ENCODE measurements around the gene POLR3H.
A peak's percentile ranks its signal among the peaks of the same experiment; 100 is the strongest.

The POLR3H gene

GRCh38 chr22:41534219-41534618 is 10.1 kb downstream of the POLR3H start:
- no peak for DNase-seq

- peak; percentile 49 to 54 for DNase-seq
Measured at GRCh38 chr22:41532908-41533825, 11.1 kb downstream of the POLR3H start.

DNA sequence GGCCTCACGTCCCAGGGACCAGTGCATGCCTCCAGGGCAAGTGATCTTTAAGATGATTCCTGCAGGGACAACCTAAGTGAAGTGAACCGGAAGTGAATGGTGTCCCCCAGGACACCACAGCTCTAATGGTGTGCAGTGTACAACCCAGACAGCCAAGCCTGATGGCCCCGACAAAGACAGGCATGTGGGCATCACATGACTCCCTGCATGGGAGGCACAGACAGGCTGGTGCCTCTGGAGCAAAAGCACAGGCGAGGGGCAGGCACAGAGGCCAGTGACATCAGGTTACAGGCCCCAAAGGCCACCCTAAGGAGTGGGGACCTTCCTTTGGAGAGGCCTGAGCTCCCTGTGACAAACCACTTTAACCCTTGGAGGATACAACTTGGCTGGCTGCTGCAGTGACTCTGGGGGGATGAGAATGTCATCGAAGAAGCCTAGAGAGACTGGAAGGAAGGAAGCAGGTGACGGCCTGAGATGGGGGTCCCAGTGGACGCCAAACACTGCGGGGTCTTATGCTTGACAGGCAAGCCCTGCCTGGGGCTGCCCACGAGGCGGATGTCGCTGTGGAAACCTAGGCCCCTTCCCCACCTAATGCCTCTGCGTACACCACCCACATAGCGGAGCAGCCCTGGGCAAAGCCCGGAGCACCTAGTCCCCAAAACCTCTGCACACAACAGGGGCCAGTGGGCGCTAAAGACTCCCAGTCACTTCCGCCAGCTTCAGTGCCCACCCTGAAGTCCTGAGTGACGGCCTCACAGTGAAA is 12.4 kb downstream of the POLR3H start:
- DNase-seq = no peak

GRCh38 chr22:41530890-41531714 is 13.2 kb downstream of the POLR3H start:
- DNase-seq = no peak

DNA sequence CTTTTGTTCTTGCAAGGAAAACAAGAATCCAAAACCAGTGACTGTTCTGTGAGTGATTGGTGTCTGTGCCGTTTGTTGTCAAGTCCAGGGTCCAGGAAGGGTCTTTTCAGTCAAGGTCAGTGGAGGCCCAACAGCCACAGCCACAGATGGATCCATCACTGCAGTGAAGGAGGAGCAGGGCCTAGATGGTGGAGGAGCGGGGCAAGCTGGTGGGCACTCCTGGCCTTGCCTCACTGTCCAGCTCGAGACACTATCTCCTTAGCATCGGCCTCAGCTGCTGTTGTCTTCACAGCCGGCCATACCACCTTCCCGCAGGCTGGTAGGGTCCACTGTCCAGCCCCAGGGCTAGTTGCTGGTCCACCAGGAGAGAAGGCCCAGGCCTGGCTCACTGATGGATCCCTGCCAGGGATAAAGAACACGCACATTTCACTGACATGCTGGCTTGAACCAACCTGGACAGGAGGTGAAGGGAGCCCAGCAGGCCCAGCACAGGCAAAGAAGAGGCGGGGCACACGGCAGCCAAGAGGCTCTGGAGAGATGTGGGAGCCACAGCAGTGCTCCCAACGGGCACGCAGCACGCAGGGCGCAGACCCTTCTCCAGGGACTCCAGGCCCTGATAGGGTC is 15.2 kb downstream of the POLR3H start:
- no peak for DNase-seq

DNA sequence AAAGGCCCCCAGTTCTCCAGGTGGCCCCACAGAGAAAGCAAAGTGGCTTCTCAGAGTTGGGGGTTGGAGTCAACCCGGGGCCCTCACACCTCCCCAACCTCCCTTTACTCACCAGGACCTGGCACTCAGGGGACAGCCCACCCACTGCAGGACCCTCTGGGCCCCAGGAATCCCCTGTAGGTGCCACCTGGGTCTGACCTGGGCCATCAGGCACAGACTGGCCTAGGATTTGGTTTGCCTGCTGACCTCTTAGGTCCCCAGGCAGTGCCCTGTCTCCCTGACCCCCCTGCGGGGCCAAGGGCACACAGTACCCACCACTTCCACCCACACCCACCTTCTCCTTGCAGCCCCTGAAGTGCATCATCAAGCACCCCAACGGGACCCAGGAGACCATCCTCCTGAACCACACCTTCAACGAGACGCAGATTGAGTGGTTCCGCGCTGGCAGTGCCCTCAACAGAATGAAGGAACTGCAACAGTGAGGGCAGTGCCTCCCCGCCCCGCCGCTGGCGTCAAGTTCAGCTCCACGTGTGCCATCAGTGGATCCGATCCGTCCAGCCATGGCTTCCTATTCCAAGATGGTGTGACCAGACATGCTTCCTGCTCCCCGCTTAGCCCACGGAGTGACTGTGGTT is 16.0 kb downstream of the POLR3H start:
- DNase-seq = no peak

DNA sequence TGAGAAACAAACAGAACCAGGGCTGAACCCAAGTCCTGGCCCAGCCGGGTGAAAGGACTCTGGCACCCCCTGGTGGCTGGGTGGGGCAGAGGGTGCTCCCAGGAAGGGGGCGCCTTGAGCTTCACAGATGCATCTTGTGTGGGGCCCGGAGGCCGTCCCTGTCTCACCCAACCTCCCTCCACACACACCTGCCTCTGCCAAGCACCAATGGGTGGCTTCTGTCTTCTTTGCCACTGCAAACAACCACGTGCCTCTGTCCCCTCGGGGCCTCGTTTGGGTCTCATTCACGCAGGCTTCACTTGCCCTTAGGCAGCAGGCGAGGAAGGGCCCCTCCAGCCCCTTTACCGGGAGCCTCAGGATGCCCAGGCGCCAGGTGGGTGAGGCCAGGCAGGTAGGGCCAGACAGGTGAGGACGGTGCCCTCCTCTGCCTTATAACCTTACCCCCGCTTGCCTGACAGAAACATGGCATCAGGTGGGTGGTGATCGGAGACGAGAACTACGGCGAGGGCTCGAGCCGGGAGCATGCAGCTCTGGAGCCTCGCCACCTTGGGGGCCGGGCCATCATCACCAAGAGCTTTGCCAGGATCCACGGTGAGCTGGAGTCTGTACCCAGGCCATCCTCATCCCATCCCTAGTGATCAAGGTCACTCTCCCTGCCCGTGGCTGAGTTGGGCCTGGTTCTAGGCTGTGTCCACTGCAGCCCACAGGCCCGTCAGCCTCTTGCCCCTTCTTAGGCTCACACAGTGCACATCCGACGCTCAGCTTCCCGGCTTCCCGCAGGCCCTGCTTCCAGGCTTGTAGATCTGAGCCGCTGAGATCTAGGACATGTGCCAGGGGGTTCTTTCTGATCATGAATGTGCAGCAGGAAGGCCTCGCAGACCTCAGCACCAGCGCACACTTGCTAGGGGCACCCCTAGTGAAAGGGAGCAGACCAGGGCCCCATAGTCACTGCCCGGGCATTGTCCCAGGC is 17.2 kb downstream of the POLR3H start:
- peak in 1 of 2 experiments; percentile 16 for DNase-seq

GRCh38 chr22:41526226-41526829 is 17.9 kb downstream of the POLR3H start:
- DNase-seq = no peak

GRCh38 chr22:41525450-41526225 is 18.6 kb downstream of the POLR3H start:
- DNase-seq = no peak

GRCh38 chr22:41524809-41525449 is 19.3 kb downstream of the POLR3H start:
- DNase-seq = no peak

DNA sequence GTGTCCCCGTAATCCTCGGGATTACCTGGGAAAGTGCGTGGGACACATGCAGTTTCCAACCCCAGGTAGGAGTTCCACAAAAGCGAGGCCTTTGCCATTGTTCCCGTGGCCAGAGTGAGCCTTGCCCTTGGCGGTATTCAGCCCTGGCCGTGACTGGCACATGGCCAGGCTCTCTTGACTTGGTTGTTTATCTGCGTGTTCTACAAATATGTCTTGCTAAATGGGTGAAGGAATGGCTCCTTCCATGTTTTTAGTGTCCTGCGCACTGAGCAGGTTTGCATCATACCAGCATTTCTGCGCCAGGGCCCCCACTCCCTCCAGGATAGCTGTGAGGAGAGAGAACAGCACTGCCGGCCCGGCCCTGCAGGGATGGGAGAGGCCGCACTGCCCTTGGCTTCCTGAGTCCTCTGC is 20.0 kb downstream of the POLR3H start:
- no peak for DNase-seq

- no peak for DNase-seq
Measured at GRCh38 chr22:41523464-41524221, 20.6 kb downstream of the POLR3H start.

DNA sequence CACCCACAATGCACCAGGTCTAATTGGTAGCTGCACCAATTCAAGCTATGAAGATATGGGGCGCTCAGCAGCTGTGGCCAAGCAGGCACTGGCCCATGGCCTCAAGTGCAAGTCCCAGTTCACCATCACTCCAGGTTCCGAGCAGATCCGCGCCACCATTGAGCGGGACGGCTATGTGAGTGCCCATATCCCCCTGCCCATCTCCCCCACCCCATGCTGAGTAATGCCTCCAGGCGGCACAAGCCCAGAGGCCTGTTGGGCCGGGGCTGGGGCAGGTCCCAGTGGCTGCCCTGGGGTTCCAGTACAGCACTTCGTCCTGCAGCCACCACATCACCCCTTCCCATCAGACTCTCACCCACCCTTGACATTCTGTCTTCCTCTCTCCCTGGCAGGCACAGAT is 21.5 kb downstream of the POLR3H start:
- no peak for DNase-seq

DNA sequence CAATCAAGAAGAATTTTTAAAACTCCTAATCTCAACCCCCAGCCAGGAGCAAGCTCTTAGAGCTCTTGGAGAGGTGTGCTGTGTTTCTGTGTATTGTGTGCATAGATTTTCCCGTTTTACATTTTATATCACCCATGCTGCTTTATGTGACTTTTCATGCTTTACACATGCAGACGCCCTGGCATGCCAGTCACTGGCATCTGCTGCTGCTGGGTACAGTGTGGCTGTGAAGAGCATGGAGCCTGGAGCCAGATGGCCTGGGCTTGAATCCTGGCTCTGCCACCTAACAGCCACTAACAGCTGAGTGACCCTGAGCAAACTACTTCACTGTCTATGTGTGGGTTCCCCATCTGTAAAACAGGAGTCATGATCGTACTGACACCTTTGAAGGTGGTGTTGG is 23.1 kb downstream of the POLR3H start:
- no peak for DNase-seq

DNA sequence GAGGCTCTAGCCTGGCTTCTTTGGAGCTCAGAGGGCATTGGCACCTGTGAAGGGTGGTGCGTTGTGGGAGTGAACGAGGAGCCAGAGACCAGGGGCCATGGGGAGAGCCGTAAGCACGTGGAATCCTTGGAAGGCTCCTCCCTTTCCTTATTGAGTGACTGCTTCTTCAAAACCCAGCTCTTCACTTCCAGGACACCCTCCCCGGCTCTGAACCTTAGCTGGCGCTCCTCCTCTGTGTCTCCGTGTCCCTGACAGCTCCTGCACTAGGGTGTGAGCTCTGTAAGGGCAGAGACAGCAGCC is 26.3 kb downstream of the POLR3H start:
- DNase-seq = no peak

- DNase-seq = peak; percentile 28 to 38
Measured at GRCh38 chr22:41517172-41518047, 26.9 kb downstream of the POLR3H start.

DNA sequence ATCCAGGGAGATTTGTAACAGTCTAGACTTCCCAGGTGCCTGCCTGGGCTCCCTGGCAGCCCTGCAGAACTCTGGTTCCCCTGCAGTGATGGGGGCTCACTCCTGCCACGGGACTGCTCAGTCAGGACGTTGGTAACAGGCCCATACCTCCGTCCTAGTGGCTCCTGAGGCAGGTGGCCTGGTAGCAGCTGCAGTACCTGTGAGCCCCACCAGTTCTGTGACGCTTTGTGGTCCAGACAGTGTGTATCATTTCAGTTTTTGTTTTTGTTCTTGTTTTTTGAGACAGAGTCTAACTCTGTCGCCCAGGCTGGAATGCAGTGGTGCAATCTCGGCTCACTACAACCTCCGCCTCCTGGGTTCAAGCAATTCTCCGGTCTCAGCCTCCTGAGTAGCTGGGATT is 27.8 kb downstream of the POLR3H start:
- DNase-seq = no peak
